Measurements from ENCODE around the gene TYW1.
"Not testable (repeated sequence)": the region's sequence is repeated elsewhere in the genome, so short reads cannot be mapped to it uniquely, and the experiment has no call there.

TYW1 gene

GRCh38 chr7:67229018-67229417 lies 232.4 kb downstream of the TYW1 start:
- DNase-seq; H3K9me3 ChIP-seq (ENCODE audit: control insufficient read depth, low read length); H3K4me1 ChIP-seq (ENCODE audit: control insufficient read depth, insufficient read depth, low read length, poor library complexity, severe bottlenecking); H3K27me3 ChIP-seq (replicated peaks; ENCODE audit: control insufficient read depth, insufficient read depth, low read length, poor library complexity, severe bottlenecking); H3K4me3 ChIP-seq (ENCODE audit: insufficient read depth, low read depth, low read length, poor library complexity, severe bottlenecking); H3K36me3 ChIP-seq (ENCODE audit: control insufficient read depth, insufficient read depth, low read length); H3K27ac ChIP-seq (ENCODE audit: insufficient read depth, low read length, poor library complexity, severe bottlenecking): not testable (repeated sequence)

- H3K4me3 ChIP-seq (ENCODE audit: insufficient read depth, low read depth, low read length, poor library complexity, severe bottlenecking); H3K9me3 ChIP-seq (ENCODE audit: control insufficient read depth, low read length); H3K27ac ChIP-seq (ENCODE audit: insufficient read depth, low read length, poor library complexity, severe bottlenecking); H3K36me3 ChIP-seq (ENCODE audit: control insufficient read depth, insufficient read depth, low read length); DNase-seq; H3K27me3 ChIP-seq (replicated peaks; ENCODE audit: control insufficient read depth, insufficient read depth, low read length, poor library complexity, severe bottlenecking); H3K4me1 ChIP-seq (ENCODE audit: control insufficient read depth, insufficient read depth, low read length, poor library complexity, severe bottlenecking): not testable (repeated sequence)
Measured at GRCh38 chr7:67230029-67230428, 233.4 kb downstream of the TYW1 start.

GRCh38 chr7:67233506-67233905 lies 236.9 kb downstream of the TYW1 start:
- not testable (repeated sequence) for H3K4me3 ChIP-seq (ENCODE audit: insufficient read depth, low read depth, low read length, poor library complexity, severe bottlenecking); DNase-seq; H3K9me3 ChIP-seq (ENCODE audit: control insufficient read depth, low read length); H3K4me1 ChIP-seq (ENCODE audit: control insufficient read depth, insufficient read depth, low read length, poor library complexity, severe bottlenecking); H3K27ac ChIP-seq (ENCODE audit: insufficient read depth, low read length, poor library complexity, severe bottlenecking); H3K27me3 ChIP-seq (replicated peaks; ENCODE audit: control insufficient read depth, insufficient read depth, low read length, poor library complexity, severe bottlenecking); H3K36me3 ChIP-seq (ENCODE audit: control insufficient read depth, insufficient read depth, low read length)

- H3K36me3 ChIP-seq (ENCODE audit: control insufficient read depth, insufficient read depth, low read length); H3K27ac ChIP-seq (ENCODE audit: insufficient read depth, low read length, poor library complexity, severe bottlenecking); H3K9me3 ChIP-seq (ENCODE audit: control insufficient read depth, low read length); H3K4me1 ChIP-seq (ENCODE audit: control insufficient read depth, insufficient read depth, low read length, poor library complexity, severe bottlenecking); H3K27me3 ChIP-seq (replicated peaks; ENCODE audit: control insufficient read depth, insufficient read depth, low read length, poor library complexity, severe bottlenecking); DNase-seq; H3K4me3 ChIP-seq (ENCODE audit: insufficient read depth, low read depth, low read length, poor library complexity, severe bottlenecking): not testable (repeated sequence)
Measured at GRCh38 chr7:67236216-67236615, 239.6 kb downstream of the TYW1 start.

GRCh38 chr7:67242871-67243270 lies 246.2 kb downstream of the TYW1 start:
- DNase-seq; H3K9me3 ChIP-seq (ENCODE audit: control insufficient read depth, low read length); H3K27ac ChIP-seq (ENCODE audit: insufficient read depth, low read length, poor library complexity, severe bottlenecking); H3K27me3 ChIP-seq (replicated peaks; ENCODE audit: control insufficient read depth, insufficient read depth, low read length, poor library complexity, severe bottlenecking); H3K4me3 ChIP-seq (ENCODE audit: insufficient read depth, low read depth, low read length, poor library complexity, severe bottlenecking); H3K4me1 ChIP-seq (ENCODE audit: control insufficient read depth, insufficient read depth, low read length, poor library complexity, severe bottlenecking); H3K36me3 ChIP-seq (ENCODE audit: control insufficient read depth, insufficient read depth, low read length): not testable (repeated sequence)

- not testable (repeated sequence) for H3K27me3 ChIP-seq (replicated peaks; ENCODE audit: control insufficient read depth, insufficient read depth, low read length, poor library complexity, severe bottlenecking); H3K9me3 ChIP-seq (ENCODE audit: control insufficient read depth, low read length); H3K4me3 ChIP-seq (ENCODE audit: insufficient read depth, low read depth, low read length, poor library complexity, severe bottlenecking); H3K4me1 ChIP-seq (ENCODE audit: control insufficient read depth, insufficient read depth, low read length, poor library complexity, severe bottlenecking); H3K36me3 ChIP-seq (ENCODE audit: control insufficient read depth, insufficient read depth, low read length); H3K27ac ChIP-seq (ENCODE audit: insufficient read depth, low read length, poor library complexity, severe bottlenecking); DNase-seq
Measured at GRCh38 chr7:67248364-67248763, 251.7 kb downstream of the TYW1 start.

- no peaks in the 10 kb centered on the region for H3K9me3 ChIP-seq (ENCODE audit: control insufficient read depth, low read length)
- H3K27ac ChIP-seq (ENCODE audit: insufficient read depth, low read length, poor library complexity, severe bottlenecking), result no peak overlapping the region
- no peak for DNase-seq
- H3K27me3 ChIP-seq (replicated peaks; ENCODE audit: control insufficient read depth, insufficient read depth, low read length, poor library complexity, severe bottlenecking), result no peaks in the 10 kb centered on the region
- H3K36me3 ChIP-seq (ENCODE audit: control insufficient read depth, insufficient read depth, low read length), result no peaks in the 10 kb centered on the region
- no peak overlapping the region for H3K4me3 ChIP-seq (ENCODE audit: insufficient read depth, low read depth, low read length, poor library complexity, severe bottlenecking)
- H3K4me1 ChIP-seq (ENCODE audit: control insufficient read depth, insufficient read depth, low read length, poor library complexity, severe bottlenecking), result no peaks in the 10 kb centered on the region
Measured at GRCh38 chr7:67251986-67252558, 255.4 kb downstream of the TYW1 start.

GRCh38 chr7:67255076-67255475 lies 258.4 kb downstream of the TYW1 start:
- not testable (repeated sequence) for H3K4me3 ChIP-seq (ENCODE audit: insufficient read depth, low read depth, low read length, poor library complexity, severe bottlenecking); H3K36me3 ChIP-seq (ENCODE audit: control insufficient read depth, insufficient read depth, low read length); H3K27ac ChIP-seq (ENCODE audit: insufficient read depth, low read length, poor library complexity, severe bottlenecking); H3K4me1 ChIP-seq (ENCODE audit: control insufficient read depth, insufficient read depth, low read length, poor library complexity, severe bottlenecking); H3K27me3 ChIP-seq (replicated peaks; ENCODE audit: control insufficient read depth, insufficient read depth, low read length, poor library complexity, severe bottlenecking); DNase-seq; H3K9me3 ChIP-seq (ENCODE audit: control insufficient read depth, low read length)

- not testable (repeated sequence) for H3K27ac ChIP-seq (ENCODE audit: insufficient read depth, low read length, poor library complexity, severe bottlenecking); H3K36me3 ChIP-seq (ENCODE audit: control insufficient read depth, insufficient read depth, low read length); H3K9me3 ChIP-seq (ENCODE audit: control insufficient read depth, low read length); H3K4me3 ChIP-seq (ENCODE audit: insufficient read depth, low read depth, low read length, poor library complexity, severe bottlenecking); DNase-seq; H3K27me3 ChIP-seq (replicated peaks; ENCODE audit: control insufficient read depth, insufficient read depth, low read length, poor library complexity, severe bottlenecking); H3K4me1 ChIP-seq (ENCODE audit: control insufficient read depth, insufficient read depth, low read length, poor library complexity, severe bottlenecking)
Measured at GRCh38 chr7:67257779-67258178, 261.1 kb downstream of the TYW1 start.

- H3K9me3 ChIP-seq (ENCODE audit: control insufficient read depth, low read length); H3K27ac ChIP-seq (ENCODE audit: insufficient read depth, low read length, poor library complexity, severe bottlenecking); H3K27me3 ChIP-seq (replicated peaks; ENCODE audit: control insufficient read depth, insufficient read depth, low read length, poor library complexity, severe bottlenecking); DNase-seq; H3K36me3 ChIP-seq (ENCODE audit: control insufficient read depth, insufficient read depth, low read length); H3K4me1 ChIP-seq (ENCODE audit: control insufficient read depth, insufficient read depth, low read length, poor library complexity, severe bottlenecking); H3K4me3 ChIP-seq (ENCODE audit: insufficient read depth, low read depth, low read length, poor library complexity, severe bottlenecking): not testable (repeated sequence)
Measured at GRCh38 chr7:67259363-67259762, 262.7 kb downstream of the TYW1 start.

GRCh38 chr7:67260166-67260586 lies 263.5 kb downstream of the TYW1 start:
- not testable (repeated sequence) for H3K9me3 ChIP-seq (ENCODE audit: control insufficient read depth, low read length); DNase-seq; H3K36me3 ChIP-seq (ENCODE audit: control insufficient read depth, insufficient read depth, low read length); H3K4me1 ChIP-seq (ENCODE audit: control insufficient read depth, insufficient read depth, low read length, poor library complexity, severe bottlenecking); H3K27ac ChIP-seq (ENCODE audit: insufficient read depth, low read length, poor library complexity, severe bottlenecking); H3K27me3 ChIP-seq (replicated peaks; ENCODE audit: control insufficient read depth, insufficient read depth, low read length, poor library complexity, severe bottlenecking); H3K4me3 ChIP-seq (ENCODE audit: insufficient read depth, low read depth, low read length, poor library complexity, severe bottlenecking)
